Peyer's patch (tissue), 4 donors: ENCODE measurements around the gene ZNF474. TPM values are rescaled to one million over a fixed set of nuclear protein-coding genes. Genes with fewer than 3 reads are reported as not detected.

Source experiments
- DNase-seq, 3 donors: peaks; one replicate each; pipeline ENCODE4 v3.0.0-alpha.2; 2017 to 2019
- H3K27ac ChIP-seq, 4 donors: fragments of 200-600 bp; sonication (generic); one replicate each; pipeline ENCODE4 v1.5.1; 2016 to 2019
- H3K27me3 ChIP-seq, 2 donors: fragments of 200-600 bp; sonication (generic); one replicate each; pipeline ENCODE4 v1.5.1; 2019
- H3K36me3 ChIP-seq, 3 donors: fragments of 200-600 bp; sonication (generic); one replicate each; pipeline ENCODE4 v1.5.1; 2016 to 2019
- H3K4me1 ChIP-seq, 4 donors: fragments of 200-600 bp; sonication (generic); one replicate each; pipeline ENCODE4 v1.5.1; 2016 to 2019
- H3K4me3 ChIP-seq, 4 donors: fragments of 200-600 bp; sonication (generic); 1 replicate in 3 of 4; 2 replicates in 1 of 4; pipeline ENCODE4 v1.5.1; 2016 to 2019; ENCODE audit warnings: mild to moderate bottlenecking in 1 of 4
- H3K9me3 ChIP-seq, 4 donors: fragments of 200-600 bp; sonication (generic); one replicate each; pipeline ENCODE4 v1.5.1; 2016 to 2019; ENCODE audit warnings: mild to moderate bottlenecking in 1 of 4
- POLR2A ChIP-seq, 2 donors: fragments of 450-650 bp; IDR thresholded peaks; one replicate each; pipeline ENCODE4 v1.5.1; 2017; ENCODE audit warnings: antibody characterized with exemption in 2 of 2, mild to moderate bottlenecking in 2 of 2, moderate library complexity in 2 of 2
- total RNA-seq, 4 donors: library from RNA; depleted of rRNA; stranded (reverse); fragments of >200 nt; gene quantifications; one replicate each; pipeline ENCODE4 v1.1.0, GENCODE V29; 2016
- TF ChIP-seq, protein P1 (sequence below), 6 experiments: fragments of 450-650 bp in 4 of 6; fragments of 200-600 bp in 2 of 6; sonication (generic) in 1 of 6; IDR thresholded peaks; one replicate each; pipeline ENCODE4 v1.5.1; 2017 to 2019; ENCODE audit warnings: antibody characterized with exemption in 6 of 6, mild to moderate bottlenecking in 3 of 6, moderate library complexity in 1 of 6

The ZNF474 gene
- total RNA-seq, 4 donors from 2014 or later, result 0.54 TPM; not detected in 3

DNA sequence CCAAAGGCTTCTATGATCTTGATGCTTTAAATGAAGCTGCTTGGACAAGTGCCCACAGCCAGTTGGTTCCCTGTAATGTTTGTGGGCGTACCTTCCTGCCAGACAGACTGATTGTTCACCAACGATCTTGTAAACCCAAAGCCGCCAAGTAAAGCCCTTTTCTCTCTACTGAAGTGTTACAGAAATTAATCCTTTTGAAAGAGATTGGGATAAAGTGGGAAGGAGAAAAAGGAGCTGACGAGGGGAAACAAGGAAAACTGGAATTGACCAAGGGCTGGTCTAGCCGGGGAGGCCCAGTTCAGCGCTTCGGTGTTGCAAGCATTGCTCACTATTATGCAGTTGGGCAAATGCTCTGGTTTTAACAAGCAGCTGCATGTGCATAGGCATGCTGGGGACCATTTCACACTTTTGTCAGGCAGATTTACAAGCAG is 53.2 kb downstream of the ZNF474 start:
- H3K27me3 ChIP-seq, result no peaks in the 10 kb centered on the region
- TF ChIP-seq, protein P1, sequence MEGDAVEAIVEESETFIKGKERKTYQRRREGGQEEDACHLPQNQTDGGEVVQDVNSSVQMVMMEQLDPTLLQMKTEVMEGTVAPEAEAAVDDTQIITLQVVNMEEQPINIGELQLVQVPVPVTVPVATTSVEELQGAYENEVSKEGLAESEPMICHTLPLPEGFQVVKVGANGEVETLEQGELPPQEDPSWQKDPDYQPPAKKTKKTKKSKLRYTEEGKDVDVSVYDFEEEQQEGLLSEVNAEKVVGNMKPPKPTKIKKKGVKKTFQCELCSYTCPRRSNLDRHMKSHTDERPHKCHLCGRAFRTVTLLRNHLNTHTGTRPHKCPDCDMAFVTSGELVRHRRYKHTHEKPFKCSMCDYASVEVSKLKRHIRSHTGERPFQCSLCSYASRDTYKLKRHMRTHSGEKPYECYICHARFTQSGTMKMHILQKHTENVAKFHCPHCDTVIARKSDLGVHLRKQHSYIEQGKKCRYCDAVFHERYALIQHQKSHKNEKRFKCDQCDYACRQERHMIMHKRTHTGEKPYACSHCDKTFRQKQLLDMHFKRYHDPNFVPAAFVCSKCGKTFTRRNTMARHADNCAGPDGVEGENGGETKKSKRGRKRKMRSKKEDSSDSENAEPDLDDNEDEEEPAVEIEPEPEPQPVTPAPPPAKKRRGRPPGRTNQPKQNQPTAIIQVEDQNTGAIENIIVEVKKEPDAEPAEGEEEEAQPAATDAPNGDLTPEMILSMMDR (IDR thresholded peaks at IDR 0.05), result no peak
- TF ChIP-seq POLR2A (IDR thresholded peaks at IDR 0.05), result no peak
- H3K4me1 ChIP-seq, result peaks cover 0 to 7% (median 0%) of the 10 kb centered on the region in 4 donors
- no peaks in the 10 kb centered on the region for H3K9me3 ChIP-seq
- H3K27ac ChIP-seq, result no peak overlapping the region
- H3K36me3 ChIP-seq, result no peaks in the 10 kb centered on the region
- no peak for DNase-seq
- H3K4me3 ChIP-seq, result no peak overlapping the region

DNA sequence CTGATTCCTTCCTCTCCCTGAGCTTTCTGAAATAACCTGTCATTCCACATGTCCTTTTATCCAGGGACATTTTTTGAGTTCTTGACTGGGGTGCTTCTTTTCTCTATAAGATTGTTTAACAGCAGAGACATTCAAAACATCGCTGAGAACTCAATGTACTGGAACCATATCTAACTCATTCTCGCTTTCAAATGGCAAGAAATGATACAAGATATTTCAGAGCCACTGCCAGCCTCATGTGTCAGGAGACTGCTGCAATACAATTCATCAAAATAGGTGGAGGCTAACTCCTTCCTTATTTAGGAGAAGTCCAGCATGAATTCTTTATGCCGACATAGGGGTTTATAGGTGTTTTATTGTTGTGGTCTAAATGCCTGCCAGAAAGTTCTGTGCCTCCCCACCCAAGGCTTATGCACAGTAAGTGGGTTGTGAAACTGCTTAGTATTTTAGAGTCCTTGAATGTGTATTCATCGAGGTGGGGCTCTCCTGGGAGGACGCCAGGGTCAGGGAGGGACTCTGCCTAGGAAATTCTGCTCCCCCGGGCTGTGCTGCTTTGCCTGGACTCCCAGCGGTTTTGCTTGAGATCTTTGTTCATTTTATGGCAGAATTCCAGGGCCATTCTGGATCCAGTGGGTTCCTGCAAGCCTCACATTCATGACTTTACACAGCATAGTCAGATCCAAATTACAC is 53.9 kb downstream of the ZNF474 start:
- TF ChIP-seq, protein P1 (IDR thresholded peaks at IDR 0.05), result no peak
- TF ChIP-seq POLR2A (IDR thresholded peaks at IDR 0.05), result no peak
- peaks cover 0 to 7% (median 0%) of the 10 kb centered on the region in 4 donors for H3K4me1 ChIP-seq
- no peak overlapping the region for H3K27ac ChIP-seq
- no peaks in the 10 kb centered on the region for H3K36me3 ChIP-seq
- H3K9me3 ChIP-seq, result no peaks in the 10 kb centered on the region
- DNase-seq, result peak in 1 of 3 donors; percentile 48
- no peaks in the 10 kb centered on the region for H3K27me3 ChIP-seq
- H3K4me3 ChIP-seq, result no peak overlapping the region

DNA sequence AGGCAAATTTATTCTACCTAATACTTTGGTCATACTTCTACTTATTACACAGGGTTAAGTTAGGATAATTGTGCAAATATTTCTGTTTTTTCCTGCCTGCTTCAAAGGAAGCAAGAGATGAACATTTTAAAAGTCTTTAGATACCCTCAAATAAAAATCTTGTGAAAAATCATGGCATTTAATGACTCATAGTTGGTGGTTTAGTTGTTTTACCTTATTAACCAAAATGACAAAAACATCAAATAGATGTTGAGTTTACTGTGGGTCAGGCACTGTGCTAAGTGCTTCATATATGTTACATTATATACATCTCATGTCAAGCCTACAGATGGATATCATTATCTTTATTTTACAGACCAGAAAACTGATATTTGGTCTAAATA is 54.4 kb downstream of the ZNF474 start:
- Histone ChIP-seq H3K4me1 (peaks cover 0 to 7% (median 0%) of the 10 kb centered on the region in 4 donors), H3K4me3 (no peak overlapping the region), H3K9me3 (no peaks in the 10 kb centered on the region), H3K27ac (no peak overlapping the region), H3K27me3 (no peaks in the 10 kb centered on the region), H3K36me3 (no peaks in the 10 kb centered on the region)
- TF ChIP-seq POLR2A (IDR thresholded peaks at IDR 0.05), result no peak
- TF ChIP-seq, protein P1 (IDR thresholded peaks at IDR 0.05), result no peak
- no peak for DNase-seq

DNA sequence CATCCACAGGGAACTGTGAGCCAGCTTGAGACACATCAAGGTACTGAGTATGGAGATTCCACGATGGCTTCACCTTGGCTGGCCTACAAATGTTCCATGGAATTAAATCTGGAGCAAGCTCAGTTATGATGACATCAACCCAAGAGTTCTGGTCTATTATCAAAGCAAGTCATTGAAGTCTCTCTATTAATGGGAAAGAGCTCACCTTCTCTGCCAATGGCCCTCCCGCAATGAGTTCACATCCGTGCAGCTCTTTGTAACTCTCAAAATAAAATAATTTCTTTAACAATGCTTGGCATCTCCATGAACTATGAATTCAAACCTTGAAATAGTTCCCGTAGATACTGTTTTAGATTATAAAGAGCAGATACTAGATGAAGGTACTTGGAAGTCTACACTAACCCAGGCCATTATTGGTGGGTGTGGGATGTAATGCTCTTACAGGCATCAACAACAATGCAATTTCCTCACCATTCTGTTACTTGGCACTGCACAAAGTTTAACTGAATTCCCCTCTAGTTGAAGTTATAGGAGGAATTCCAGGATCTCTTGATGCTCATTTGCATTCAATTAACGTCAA is 55.4 kb downstream of the ZNF474 start:
- Histone ChIP-seq H3K27ac (no peak overlapping the region), H3K9me3 (no peaks in the 10 kb centered on the region), H3K36me3 (no peaks in the 10 kb centered on the region), H3K4me3 (no peak overlapping the region), H3K27me3 (no peaks in the 10 kb centered on the region), H3K4me1 (peaks cover 0 to 7% (median 0%) of the 10 kb centered on the region in 4 donors)
- TF ChIP-seq, protein P1 (IDR thresholded peaks at IDR 0.05), result no peak
- TF ChIP-seq POLR2A (IDR thresholded peaks at IDR 0.05), result no peak
- DNase-seq, result no peak

DNA sequence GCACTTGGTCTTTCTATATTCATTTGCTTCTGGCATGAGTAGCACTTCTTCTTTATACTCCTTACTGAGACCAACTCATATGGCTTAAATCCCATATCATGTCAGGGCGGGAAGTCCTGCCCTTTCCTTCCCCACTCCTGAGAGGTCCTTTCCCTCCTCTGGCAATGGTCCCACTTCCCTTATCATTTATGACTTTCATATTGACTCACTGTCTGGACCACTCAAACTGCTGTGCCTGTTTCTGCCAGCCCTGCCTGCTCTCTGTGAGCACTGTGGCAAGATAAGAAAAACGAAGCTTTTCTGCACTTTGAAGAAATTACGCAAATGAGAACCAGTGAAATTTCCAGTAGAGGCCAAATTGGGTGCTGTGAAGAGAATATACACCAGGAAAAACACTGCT is 58.1 kb downstream of the ZNF474 start:
- Histone ChIP-seq H3K9me3 (no peaks in the 10 kb centered on the region), H3K4me3 (no peak overlapping the region), H3K27ac (no peak overlapping the region), H3K36me3 (no peaks in the 10 kb centered on the region), H3K4me1 (peaks cover 0 to 4% (median 0%) of the 10 kb centered on the region in 4 donors), H3K27me3 (no peaks in the 10 kb centered on the region)
- no peak for DNase-seq
- TF ChIP-seq POLR2A (IDR thresholded peaks at IDR 0.05), result no peak
- TF ChIP-seq, protein P1 (IDR thresholded peaks at IDR 0.05), result no peak
